Nephron progenitor cell (in vitro differentiated cells): ENCODE data around the gene CELF4.

Source experiments
- DNase-seq: peaks from one replicate; pipeline ENCODE4 v3.0.0; 2021
- H3K27ac Mint-ChIP-seq: 2 replicates; pipeline ENCODE4 v1.8.0; 2021; ENCODE audit warnings: mild to moderate bottlenecking, moderate library complexity, mixed read lengths
- H3K27me3 Mint-ChIP-seq: 2 replicates; pipeline ENCODE4 v1.8.0; 2021; ENCODE audit warnings: mild to moderate bottlenecking, low read depth, mixed read lengths; ENCODE audit not compliant: poor library complexity
- H3K36me3 Mint-ChIP-seq: 2 replicates; pipeline ENCODE4 v1.8.0; 2021; ENCODE audit warnings: low read depth, mixed read lengths
- H3K4me1 Mint-ChIP-seq: 2 replicates; pipeline ENCODE4 v1.8.0; 2021; ENCODE audit warnings: mixed read lengths
- H3K4me3 Mint-ChIP-seq: 2 replicates; pipeline ENCODE4 v1.8.0; 2021; ENCODE audit warnings: mild to moderate bottlenecking, moderate library complexity, mixed read lengths
- H3K9me3 Mint-ChIP-seq: 2 replicates; pipeline ENCODE4 v1.8.0; 2021; ENCODE audit warnings: mild to moderate bottlenecking, moderate library complexity, mixed read lengths
- CTCF ChIP-seq: fragments of 200-600 bp; sonication (generic); IDR thresholded peaks from 2 replicates; pipeline ENCODE4 v1.5.0; 2021; ENCODE audit warnings: antibody characterized with exemption

Gene CELF4

DNA sequence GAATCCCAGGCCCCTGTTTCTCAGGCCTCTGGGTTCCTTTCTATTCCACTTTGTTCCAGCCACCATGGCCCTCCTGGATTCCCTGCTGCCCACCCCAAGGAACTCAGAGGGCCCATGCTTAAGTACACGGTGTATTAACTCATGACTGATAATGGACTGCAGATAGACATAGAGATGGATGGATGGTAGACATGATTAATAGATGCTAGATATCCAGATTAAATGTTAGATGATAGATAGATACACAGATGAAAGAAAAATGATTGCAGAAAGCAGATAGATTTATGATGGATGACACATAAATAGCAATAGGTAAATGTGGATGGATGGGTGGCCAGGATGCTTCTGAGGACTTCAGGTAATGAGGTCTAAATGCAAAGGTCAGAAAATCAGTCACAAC lies 278.0 kb downstream of the CELF4 start:
- Mint-ChIP-seq H3K27ac (no peak overlapping the region), H3K36me3 (no peaks in the 10 kb centered on the region), H3K4me1 (peaks cover 20% of the 10 kb centered on the region), H3K27me3 (peaks cover 4% of the 10 kb centered on the region), H3K9me3 (no peaks in the 10 kb centered on the region), H3K4me3 (no peak overlapping the region)
- no peak for TF ChIP-seq CTCF
- no peak for DNase-seq

- DNase-seq = no peak
- H3K9me3 Mint-ChIP-seq = no peaks in the 10 kb centered on the region
- no peaks in the 10 kb centered on the region for H3K36me3 Mint-ChIP-seq
- H3K4me3 Mint-ChIP-seq = no peak overlapping the region
- H3K27me3 Mint-ChIP-seq = peaks cover 4% of the 10 kb centered on the region
- H3K27ac Mint-ChIP-seq = no peak overlapping the region
- peaks cover 20% of the 10 kb centered on the region for H3K4me1 Mint-ChIP-seq
- no peak for TF ChIP-seq CTCF
These were observed 278.8 kb downstream of the CELF4 start for GRCh38 chr18:37286801-37287200.

DNA sequence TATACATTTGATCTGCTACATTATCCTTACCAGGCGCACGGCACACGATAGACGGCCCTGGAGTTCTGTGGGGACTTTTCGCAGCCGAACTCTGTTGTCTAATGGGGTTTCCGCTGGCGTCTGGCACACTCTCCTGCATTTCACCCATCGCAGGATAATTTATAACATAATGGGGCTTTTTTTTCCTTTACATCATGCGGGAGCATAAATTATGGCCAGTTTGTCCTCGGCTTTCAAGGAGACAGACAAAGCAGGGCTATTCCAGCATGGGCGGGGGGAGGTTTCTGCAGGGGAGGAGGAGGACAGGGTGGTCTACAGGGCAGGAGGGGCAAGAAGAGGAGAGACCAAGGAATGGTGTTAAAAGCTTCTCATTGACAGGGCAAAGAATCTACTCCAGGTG lies 279.8 kb downstream of the CELF4 start:
- Mint-ChIP-seq H3K27me3 (peaks cover 4% of the 10 kb centered on the region), H3K4me1 (peaks cover 20% of the 10 kb centered on the region), H3K4me3 (no peak overlapping the region), H3K9me3 (no peaks in the 10 kb centered on the region), H3K36me3 (no peaks in the 10 kb centered on the region), H3K27ac (peak overlapping the region; percentile 53)
- DNase-seq = no peak
- no peak for TF ChIP-seq CTCF

DNA sequence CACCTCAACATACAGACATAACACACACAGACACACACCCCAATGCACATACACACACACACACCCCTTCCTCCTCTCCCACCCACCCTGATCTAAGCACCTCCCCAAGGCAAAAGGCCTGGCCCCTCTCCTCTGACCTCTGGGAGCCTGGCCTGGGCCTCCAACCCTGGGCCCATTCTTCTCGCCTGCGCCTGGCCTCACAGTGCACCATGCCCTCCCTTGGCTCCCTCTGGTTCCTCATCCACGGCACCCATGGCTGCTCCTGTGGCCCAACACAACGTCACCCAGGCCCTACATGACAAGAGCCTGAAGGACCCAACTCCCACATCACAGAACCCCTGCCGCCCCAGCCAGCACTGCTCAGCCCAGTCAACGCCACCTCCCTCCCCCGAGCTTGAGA lies 281.3 kb downstream of the CELF4 start:
- H3K4me3 Mint-ChIP-seq = no peak overlapping the region
- TF ChIP-seq CTCF = no peak

DNA sequence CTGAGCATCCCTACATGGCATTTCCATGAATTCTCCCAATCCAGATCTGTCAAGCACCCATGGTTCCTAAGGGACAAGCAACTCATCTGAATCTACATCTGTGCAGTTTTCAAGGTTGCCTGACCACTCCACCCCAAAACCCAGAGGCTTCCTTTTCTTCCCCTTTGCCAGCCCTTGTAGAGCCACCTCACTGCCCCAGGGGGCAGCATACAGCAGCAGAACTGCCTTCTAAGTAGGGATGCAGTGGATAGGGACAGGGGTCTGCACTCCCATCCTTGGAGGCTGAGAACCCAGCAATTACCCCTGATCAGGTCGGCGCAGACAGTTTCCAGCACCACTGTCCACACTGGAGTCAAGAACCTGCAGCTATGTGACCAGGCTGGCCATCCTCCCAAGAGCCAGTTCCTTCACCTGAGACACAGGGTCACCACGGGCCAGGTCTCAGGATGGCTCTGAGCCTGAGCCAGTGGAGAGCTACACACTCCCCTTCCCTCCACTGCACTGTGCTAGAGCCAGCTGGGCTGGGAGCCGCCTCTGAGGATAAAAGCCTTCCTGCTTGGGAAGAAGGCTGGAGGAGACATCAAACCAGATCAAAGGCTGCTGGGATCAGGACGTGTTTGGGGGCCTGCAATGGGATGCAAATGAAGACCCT lies 283.1 kb downstream of the CELF4 start:
- H3K4me3 Mint-ChIP-seq = no peak overlapping the region
- H3K27ac Mint-ChIP-seq = no peak overlapping the region
- H3K36me3 Mint-ChIP-seq = no peaks in the 10 kb centered on the region
- H3K4me1 Mint-ChIP-seq = peaks cover 31% of the 10 kb centered on the region
- peak; percentile 21 for DNase-seq
- H3K27me3 Mint-ChIP-seq = no peaks in the 10 kb centered on the region
- peak; percentile 47 for TF ChIP-seq CTCF
- H3K9me3 Mint-ChIP-seq = no peaks in the 10 kb centered on the region

More for the DNA sequence above, 281.3 kb downstream of the CELF4 start:
- H3K9me3 Mint-ChIP-seq = no peaks in the 10 kb centered on the region
- no peaks in the 10 kb centered on the region for H3K36me3 Mint-ChIP-seq
- H3K27me3 Mint-ChIP-seq = peaks cover 4% of the 10 kb centered on the region
- H3K4me1 Mint-ChIP-seq = peaks cover 20% of the 10 kb centered on the region
- DNase-seq = no peak
- no peak overlapping the region for H3K27ac Mint-ChIP-seq

DNA sequence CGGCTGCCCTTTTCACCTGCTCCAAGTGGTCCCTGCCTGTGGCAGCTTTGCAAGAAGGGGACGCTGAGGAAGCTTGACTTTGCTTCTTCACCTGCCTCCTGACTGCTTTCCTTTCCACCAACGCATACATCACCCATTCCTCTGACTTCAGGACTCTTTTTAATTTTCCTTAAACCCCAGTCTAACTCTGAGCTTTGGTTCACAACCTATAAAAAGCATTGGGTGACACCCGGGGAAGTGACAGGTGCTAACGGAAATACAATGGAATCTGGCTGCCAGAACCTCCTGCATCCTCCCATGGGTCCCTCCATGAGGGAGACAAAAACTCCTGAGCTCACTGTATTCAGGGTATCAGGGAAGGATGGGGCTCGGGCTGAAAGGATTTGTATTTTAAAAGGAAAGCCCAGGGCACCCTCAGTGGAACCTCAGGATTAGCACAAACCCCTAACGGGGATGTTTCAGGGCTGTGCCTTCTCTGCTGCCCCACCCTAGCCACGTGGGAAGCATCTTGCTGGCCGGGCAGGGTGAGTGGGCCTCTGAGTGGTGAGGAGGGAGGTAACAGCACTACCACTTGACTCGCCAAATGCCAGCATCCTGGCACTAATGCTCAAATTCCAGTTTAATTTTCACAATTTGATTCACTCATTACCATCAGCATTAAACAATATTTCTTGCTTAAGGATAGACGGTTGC lies 284.8 kb downstream of the CELF4 start:
- peaks cover 5% of the 10 kb centered on the region for H3K9me3 Mint-ChIP-seq
- H3K27ac Mint-ChIP-seq = no peak overlapping the region
- DNase-seq = no peak
- H3K36me3 Mint-ChIP-seq = no peaks in the 10 kb centered on the region
- H3K27me3 Mint-ChIP-seq = no peaks in the 10 kb centered on the region
- TF ChIP-seq CTCF = no peak
- no peak overlapping the region for H3K4me3 Mint-ChIP-seq
- H3K4me1 Mint-ChIP-seq = peaks cover 27% of the 10 kb centered on the region
